GM18861 (cell line): ENCODE results near the gene CDKL2.
A peak's percentile ranks its signal among the peaks of the same experiment; 100 is the strongest.
"Not testable (repeated sequence)": the region's sequence is repeated elsewhere in the genome, so short reads cannot be mapped to it uniquely, and the experiment has no call there.

Source experiments
- ATAC-seq: cut with Tn5 transposase; IDR thresholded peaks from one replicate; pipeline ENCODE4 v1.9.1; 2021; ENCODE audit not compliant: unreplicated experiment

The CDKL2 gene

DNA sequence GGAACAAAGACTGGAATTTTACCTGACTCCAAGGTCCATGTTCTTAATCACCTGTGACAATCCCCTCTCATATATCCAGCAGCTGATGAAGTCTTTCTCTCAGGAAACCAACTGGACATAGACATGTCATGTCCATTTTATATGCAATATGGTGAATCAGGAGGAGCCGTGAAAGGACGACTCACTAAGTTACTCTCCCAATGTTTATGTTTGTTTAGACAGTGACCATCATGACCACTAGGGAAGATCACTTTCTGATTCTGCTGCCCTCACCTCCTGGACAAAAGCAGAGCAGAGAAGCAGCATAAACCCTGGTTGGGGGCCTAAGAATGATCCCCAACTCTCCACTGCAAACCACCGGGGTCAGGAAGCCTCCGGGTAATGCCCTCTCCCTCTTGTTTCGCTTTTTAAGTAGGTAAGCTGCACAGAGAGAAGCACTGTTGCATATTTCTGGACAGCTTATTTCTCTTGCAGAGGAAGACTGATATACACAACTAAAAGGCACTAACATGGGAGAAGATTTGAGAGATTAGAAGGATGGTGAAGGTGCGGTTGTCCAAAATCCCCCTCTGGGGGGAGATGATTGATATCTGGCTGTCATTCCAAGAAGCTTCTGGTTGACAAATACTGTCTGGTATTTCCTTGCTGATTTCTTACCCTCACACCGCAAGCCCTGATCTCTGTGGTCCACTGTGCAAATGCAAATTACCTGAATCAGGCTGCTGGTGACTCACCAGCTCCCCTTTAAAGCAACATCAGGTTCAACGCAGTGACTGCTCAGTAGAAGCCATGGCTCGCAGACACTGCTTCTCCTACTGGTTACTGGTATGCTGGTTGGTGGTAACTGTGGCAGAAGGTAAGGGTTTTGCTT, 74.8 kb downstream of the CDKL2 start, which contains the start of gene ODAPH:
Gene ODAPH, plus strand, starts transcription at position 773 of the 871 bp plus-strand sequence. Its CDS starts 17 bp downstream, at position 790.
- ATAC-seq: peak; percentile 95

DNA sequence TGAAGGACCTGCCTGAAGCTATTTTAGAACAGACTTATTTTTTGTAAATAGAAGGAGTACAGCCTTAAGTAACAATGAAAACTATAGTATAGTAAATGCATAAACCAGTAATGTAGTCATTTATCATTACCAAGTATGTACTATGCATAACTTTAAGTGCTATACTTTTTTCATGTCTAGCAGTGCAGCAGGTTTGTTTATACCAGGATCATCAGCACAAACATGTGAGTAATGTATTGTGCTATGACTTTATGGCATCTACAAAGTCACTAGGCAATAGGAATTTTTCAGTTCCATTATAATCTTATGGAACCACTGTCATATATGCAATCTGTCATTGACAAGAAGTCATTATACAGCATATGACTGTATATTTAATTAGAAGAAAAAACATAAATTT, 77.9 kb downstream of the CDKL2 start:
- ATAC-seq: no peak

DNA sequence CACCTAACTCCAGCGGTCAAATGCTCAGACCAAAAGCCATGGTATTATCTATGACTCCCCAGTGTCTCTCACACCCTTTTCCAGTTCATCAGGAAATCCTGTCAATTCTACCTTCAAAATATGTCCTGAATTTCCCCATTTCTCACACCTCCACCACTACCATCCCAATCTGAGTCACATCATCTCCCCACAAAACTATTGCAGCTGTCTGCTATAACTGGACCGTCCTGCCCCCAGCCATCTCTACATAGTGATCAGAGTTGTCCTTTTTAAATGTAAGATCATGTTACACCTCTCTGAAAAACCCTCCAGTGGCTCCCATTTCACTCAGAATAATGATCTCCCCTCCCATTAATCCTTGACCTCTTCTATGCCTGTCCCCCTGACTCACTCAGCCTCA, 81.3 kb downstream of the CDKL2 start:
- no peak for ATAC-seq

DNA sequence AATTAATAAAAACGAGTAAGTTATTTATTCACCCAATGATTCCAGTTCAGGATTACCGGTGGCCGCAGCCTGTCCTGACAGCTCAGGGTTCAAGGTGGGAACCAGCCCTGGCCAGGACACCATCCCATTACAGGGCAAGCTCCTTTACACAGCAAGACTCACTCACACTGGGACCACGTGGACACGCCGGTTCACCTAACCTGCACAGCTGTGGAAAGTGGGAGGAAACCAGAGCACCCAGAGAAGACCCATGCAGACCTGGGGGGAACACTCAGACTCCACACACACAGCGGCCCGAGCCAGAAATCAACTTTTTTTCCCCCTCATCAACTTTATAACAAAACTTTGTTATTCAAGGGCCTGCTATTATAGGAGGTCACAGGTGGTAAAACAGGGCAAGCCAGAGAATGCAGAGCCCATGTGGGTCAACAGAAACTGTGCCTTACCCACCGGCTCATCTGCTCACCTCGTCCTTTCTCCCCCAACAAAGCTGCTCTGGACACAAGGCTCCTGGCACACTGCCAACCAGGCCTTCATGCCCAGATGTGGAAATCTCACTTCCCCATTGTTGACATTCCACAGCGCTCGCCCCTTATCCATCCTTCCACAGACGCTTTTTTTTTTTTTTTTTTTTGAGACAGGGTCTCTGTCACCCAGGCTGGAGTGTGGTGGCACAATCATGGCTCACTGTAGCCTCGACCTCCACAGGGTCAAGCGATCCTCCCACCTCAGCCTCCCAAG, 82.5 kb downstream of the CDKL2 start:
- no peak for ATAC-seq

DNA sequence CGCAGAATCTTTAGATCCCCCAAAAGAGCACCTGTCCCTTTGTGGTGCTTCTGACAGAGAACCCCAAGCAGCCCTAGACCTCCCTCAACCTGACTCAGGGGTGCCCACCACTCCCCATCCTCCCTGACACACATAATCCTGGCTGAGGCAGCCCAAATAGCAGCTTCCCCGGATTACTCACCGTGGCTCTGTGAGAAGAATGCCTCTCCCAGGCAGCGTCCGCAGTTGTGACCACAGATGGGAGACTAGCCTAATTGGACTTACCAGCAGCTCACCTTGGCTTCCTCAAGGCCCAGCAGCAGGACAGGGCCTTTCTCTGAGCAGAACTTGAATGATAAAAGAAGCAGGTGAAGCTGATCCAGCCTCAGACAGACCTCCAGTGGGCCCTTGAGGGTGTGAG, 84.8 kb downstream of the CDKL2 start:
- ATAC-seq: no peak

DNA sequence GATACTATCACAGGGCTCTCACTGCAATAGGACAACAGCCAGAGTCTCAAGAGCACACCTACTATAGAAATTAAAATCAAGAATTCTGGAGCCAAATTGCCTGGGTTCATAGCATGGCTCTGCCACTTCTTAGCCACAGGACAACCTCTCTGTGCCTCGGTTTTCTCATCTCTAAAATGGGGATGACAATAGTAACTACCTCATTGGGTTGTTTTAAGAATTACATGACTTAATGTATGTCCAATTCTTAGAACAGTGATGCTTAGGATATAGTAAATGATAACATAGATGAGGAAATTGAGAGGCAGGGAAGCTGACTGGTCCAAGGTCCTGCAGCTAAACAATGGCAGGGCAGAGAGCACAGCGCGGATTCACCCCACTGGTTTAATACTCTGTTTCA, 85.5 kb downstream of the CDKL2 start:
- ATAC-seq: no peak

DNA sequence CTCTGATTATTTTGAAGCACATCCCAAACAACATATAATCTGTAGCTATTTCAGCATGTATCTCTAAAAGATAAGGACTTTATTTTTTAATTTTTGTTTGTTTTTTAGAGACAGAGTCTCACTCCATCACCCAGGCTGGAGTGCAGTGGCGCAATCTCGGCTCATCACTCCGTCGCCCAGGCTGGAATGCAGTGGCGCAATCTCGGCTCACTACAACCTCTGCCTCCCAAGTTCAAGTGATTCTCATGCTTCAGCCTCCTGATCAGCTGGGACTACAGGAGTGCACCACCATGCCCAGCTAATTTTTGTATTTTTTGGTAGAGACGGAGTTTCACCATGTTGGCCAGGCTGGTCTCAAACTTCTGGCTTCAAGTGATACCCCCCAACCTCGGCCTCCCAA, 86.1 kb downstream of the CDKL2 start:
- ATAC-seq: not testable (repeated sequence)

DNA sequence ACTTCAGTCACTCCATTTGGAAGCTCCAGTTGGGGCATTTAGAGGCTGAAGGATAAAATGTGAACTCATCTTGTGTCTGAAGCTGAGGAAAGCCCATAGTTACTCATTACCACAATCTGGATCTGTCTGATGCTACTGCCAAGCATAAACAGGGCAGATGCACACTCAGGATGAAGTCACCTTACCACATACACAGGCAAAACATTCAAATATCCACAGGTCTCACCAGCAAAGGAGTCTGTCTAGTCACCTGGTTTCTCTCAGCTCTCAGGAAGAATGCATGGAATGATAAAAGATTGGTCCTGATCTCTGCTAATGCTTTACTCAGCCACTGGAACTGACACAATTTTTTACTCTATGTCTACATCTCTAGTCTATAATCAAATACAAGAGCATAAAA, 87.5 kb downstream of the CDKL2 start:
- ATAC-seq: no peak

DNA sequence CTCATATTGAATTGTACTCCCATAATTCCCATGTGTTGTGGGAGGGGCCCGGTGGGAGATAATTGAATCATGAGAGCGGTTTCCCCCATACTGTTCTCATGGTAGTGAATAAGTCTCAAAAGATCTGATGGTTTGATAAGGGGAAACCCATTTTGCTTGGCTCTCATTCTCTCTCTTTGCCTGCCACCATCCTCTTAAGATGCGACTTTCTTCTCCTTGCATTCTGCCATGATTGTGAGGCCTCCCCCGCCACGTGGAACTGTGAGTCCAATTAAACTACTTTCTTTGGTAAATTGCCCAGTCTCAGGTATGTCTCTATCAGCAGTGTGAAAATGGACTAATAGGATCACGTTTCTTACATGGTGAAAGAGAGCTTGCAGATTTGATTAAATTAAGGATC, 93.0 kb downstream of the CDKL2 start:
- not testable (repeated sequence) for ATAC-seq

DNA sequence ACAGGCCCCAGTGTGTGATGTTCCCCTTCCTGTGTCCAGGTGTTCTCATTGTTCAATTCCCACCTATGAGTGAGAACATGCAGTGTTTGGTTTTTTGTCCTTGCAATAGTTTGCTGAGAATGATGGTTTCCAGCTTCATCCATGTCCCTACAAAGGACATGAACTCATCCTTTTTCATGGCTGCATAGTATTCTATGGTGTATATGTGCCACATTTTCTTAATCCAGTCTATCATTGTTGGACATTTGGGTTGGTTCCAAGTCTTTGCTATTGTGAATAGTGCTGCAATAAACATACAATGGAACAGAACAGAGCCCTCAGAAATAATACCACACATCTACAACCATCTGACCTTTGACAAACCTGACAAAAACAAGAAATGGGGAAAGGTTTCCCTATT, 96.4 kb downstream of the CDKL2 start:
- not testable (repeated sequence) for ATAC-seq

DNA sequence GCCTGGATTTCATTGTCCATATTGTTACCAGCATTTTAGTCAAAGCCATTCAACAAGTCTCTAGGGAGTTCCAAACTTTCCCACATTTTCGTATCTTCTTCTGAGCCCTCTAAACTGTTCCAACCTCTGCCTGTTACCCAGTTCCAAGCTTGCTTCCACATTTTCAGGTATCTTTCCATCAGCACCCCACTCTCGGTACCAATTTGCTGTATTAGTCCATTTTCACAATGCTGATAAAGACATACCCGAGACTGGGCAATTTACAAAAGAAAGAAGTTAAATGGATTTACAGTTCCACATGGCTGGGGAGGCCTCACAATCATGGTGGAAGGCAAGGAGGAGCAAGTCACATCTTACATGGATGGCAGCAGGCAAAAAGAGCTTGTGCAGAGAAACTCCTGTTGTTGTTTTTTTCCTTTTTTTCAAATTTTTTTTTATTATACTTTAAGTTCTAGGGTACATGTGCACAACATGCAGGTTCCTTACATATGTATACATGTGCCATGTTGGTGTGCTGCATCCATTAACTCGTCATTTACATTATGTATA, 96.9 kb downstream of the CDKL2 start:
- not testable (repeated sequence) for ATAC-seq

DNA sequence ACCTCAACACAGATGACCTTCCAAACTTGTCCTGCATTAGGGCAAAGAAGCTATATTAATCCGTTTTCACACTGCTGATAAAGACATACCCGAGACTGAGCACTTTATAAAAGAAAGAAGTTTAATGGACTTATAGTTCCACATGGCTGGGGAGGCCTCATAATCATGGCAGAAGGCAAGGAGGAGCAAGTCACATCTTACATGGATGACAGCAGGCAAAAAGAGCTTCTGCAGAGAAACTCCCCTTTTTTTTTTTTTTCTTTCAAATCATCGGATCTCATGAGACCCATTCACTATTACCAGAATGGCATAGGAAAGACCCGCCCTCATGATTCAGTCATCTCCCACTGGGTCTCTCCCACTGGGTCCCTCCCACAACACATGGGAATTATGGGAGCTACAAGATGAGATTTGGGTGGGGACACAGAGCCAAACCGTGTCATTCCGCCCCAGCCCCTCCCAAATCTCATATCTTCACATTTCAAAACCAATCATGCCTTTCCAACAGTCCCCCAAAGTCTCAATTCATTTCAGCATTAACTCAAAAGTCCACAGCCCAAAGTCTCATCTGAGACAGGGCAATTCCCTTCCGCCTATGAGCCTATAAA, 98.7 kb downstream of the CDKL2 start:
- not testable (repeated sequence) for ATAC-seq

DNA sequence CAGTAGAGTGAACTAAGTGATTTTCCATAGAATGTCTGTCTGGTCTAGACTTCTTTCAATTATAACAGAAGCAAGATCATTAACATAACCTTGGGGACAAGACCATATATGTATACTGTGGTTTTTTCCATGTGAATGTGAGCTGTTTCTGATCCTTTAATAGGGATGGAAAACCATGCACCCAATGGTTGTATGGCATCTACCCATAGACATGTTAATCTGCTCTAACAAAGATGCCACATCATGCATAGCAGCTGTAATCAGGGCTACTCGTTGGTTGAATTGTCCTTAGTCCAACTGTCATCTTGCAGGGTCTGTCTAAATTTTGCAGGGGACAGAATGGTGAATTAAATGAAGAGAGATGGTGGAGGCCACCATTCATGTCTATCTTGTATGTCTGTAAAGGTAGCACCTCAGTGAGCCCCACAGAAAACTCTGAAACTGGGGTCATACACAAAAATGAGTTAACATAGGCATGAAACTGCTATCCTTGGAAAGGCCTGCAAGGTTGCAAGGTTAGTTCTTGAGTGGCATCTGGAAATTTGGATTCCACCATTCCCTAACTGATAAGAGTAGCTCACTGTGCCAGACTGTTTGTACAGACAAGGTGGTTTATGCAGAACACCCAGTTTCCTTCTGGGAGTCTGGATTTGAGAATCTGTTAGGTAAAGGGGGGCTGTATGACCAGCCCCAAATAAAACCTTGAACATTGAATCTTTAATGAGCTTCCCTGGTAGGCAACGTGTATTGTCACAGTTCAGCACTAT, 99.6 kb downstream of the CDKL2 start:
- ATAC-seq: no peak
